Measurements from ENCODE around the gene MELK.

MELK gene

GRCh38 chr9:36597412-36598178 is 24.9 kb downstream of the MELK start:
- H3K27ac Mint-ChIP-seq = no peak overlapping the region
- H3K9me3 Mint-ChIP-seq = no peaks in the 10 kb centered on the region
- peaks cover under 1 to 5% of the 10 kb centered on the region in 2 donors for H3K4me1 Mint-ChIP-seq (ENCODE audit: low read depth in 2 of 2)
- peak; percentile 66 for ATAC-seq (replicated peaks)
- H3K27me3 Mint-ChIP-seq = no peaks in the 10 kb centered on the region
- peaks cover 5% of the 10 kb centered on the region for H3K36me3 Mint-ChIP-seq (ENCODE audit: insufficient read depth)
- H3K4me3 Mint-ChIP-seq = no peak overlapping the region
- no peak for DNase-seq

GRCh38 chr9:36598273-36598672 is 25.6 kb downstream of the MELK start:
- peaks cover 3 to 12% of the 10 kb centered on the region in 2 donors for H3K4me1 Mint-ChIP-seq (ENCODE audit: low read depth in 2 of 2)
- no peak for ATAC-seq (replicated peaks)
- H3K9me3 Mint-ChIP-seq = no peaks in the 10 kb centered on the region

GRCh38 chr9:36603006-36603405 is 30.3 kb downstream of the MELK start:
- DNase-seq = no peak
- peak; percentile 54 for ATAC-seq (replicated peaks)
- Mint-ChIP-seq H3K27me3 (no peaks in the 10 kb centered on the region), H3K27ac (peak overlapping the region; percentile 88 to 96), H3K4me3 (peak overlapping the region; percentile 71 to 73), H3K36me3 (ENCODE audit: insufficient read depth) (no peaks in the 10 kb centered on the region), H3K9me3 (no peaks in the 10 kb centered on the region), H3K4me1 (ENCODE audit: low read depth in 2 of 2) (peaks cover 5 to 17% of the 10 kb centered on the region in 2 donors)

More at GRCh38 chr9:36598273-36598672, 25.6 kb downstream of the MELK start:
- Mint-ChIP-seq H3K36me3 (ENCODE audit: insufficient read depth) (peaks cover 5% of the 10 kb centered on the region), H3K27ac (no peak overlapping the region), H3K4me3 (no peak overlapping the region), H3K27me3 (no peaks in the 10 kb centered on the region)
- DNase-seq = no peak

GRCh38 chr9:36609306-36609705 is 36.6 kb downstream of the MELK start:
- ATAC-seq (replicated peaks) = no peak
- no peak for DNase-seq
- H3K36me3 Mint-ChIP-seq (ENCODE audit: insufficient read depth) = peaks cover 4% of the 10 kb centered on the region
- no peak overlapping the region for H3K4me3 Mint-ChIP-seq
- peak overlapping the region in 1 of 2 donors; percentile 9 for H3K27ac Mint-ChIP-seq
- peaks cover 0 to 2% of the 10 kb centered on the region in 2 donors for H3K4me1 Mint-ChIP-seq (ENCODE audit: low read depth in 2 of 2)
- no peaks in the 10 kb centered on the region for H3K27me3 Mint-ChIP-seq
- H3K9me3 Mint-ChIP-seq = no peaks in the 10 kb centered on the region

GRCh38 chr9:36622121-36622520 is 49.4 kb downstream of the MELK start:
- ATAC-seq (replicated peaks) (no peak), DNase-seq (no peak)
- no peaks in the 10 kb centered on the region for H3K4me1 Mint-ChIP-seq (ENCODE audit: low read depth in 2 of 2)
- H3K36me3 Mint-ChIP-seq (ENCODE audit: insufficient read depth) = peaks cover 4% of the 10 kb centered on the region
- H3K9me3 Mint-ChIP-seq = no peaks in the 10 kb centered on the region
- no peak overlapping the region for H3K4me3 Mint-ChIP-seq
- H3K27me3 Mint-ChIP-seq = no peaks in the 10 kb centered on the region
- no peak overlapping the region for H3K27ac Mint-ChIP-seq

- Mint-ChIP-seq H3K36me3 (ENCODE audit: insufficient read depth) (peaks cover 4% of the 10 kb centered on the region), H3K27ac (no peak overlapping the region), H3K27me3 (no peaks in the 10 kb centered on the region), H3K9me3 (no peaks in the 10 kb centered on the region), H3K4me3 (no peak overlapping the region), H3K4me1 (ENCODE audit: low read depth in 2 of 2) (no peaks in the 10 kb centered on the region)
- DNase-seq (no peak), ATAC-seq (replicated peaks) (no peak)
Measured at GRCh38 chr9:36623280-36623679, 50.6 kb downstream of the MELK start.

GRCh38 chr9:36625006-36625615 is 52.4 kb downstream of the MELK start:
- DNase-seq (no peak), ATAC-seq (replicated peaks) (no peak)
- peaks cover 7% of the 10 kb centered on the region for H3K36me3 Mint-ChIP-seq (ENCODE audit: insufficient read depth)
- no peaks in the 10 kb centered on the region for H3K9me3 Mint-ChIP-seq
- H3K27me3 Mint-ChIP-seq = no peaks in the 10 kb centered on the region
- no peak overlapping the region for H3K27ac Mint-ChIP-seq
- H3K4me1 Mint-ChIP-seq (ENCODE audit: low read depth in 2 of 2) = no peaks in the 10 kb centered on the region
- H3K4me3 Mint-ChIP-seq = no peak overlapping the region

- H3K36me3 Mint-ChIP-seq (ENCODE audit: insufficient read depth) = peaks cover 3% of the 10 kb centered on the region
- DNase-seq = no peak
- no peaks in the 10 kb centered on the region for H3K27me3 Mint-ChIP-seq
- no peak overlapping the region for H3K27ac Mint-ChIP-seq
- no peak for ATAC-seq (replicated peaks)
- no peaks in the 10 kb centered on the region for H3K4me1 Mint-ChIP-seq (ENCODE audit: low read depth in 2 of 2)
- no peaks in the 10 kb centered on the region for H3K9me3 Mint-ChIP-seq
- no peak overlapping the region for H3K4me3 Mint-ChIP-seq
Measured at GRCh38 chr9:36632892-36633291, 60.2 kb downstream of the MELK start.

GRCh38 chr9:36637491-36638270 is 65.0 kb downstream of the MELK start:
- Mint-ChIP-seq H3K36me3 (ENCODE audit: insufficient read depth) (no peaks in the 10 kb centered on the region), H3K27ac (no peak overlapping the region), H3K4me1 (ENCODE audit: low read depth in 2 of 2) (no peaks in the 10 kb centered on the region), H3K27me3 (no peaks in the 10 kb centered on the region), H3K4me3 (no peak overlapping the region), H3K9me3 (no peaks in the 10 kb centered on the region)
- ATAC-seq (replicated peaks) (no peak), DNase-seq (no peak)

- H3K36me3 Mint-ChIP-seq (ENCODE audit: insufficient read depth) = no peaks in the 10 kb centered on the region
- H3K27ac Mint-ChIP-seq = no peak overlapping the region
- H3K9me3 Mint-ChIP-seq = no peaks in the 10 kb centered on the region
- DNase-seq = no peak
- H3K4me3 Mint-ChIP-seq = no peak overlapping the region
- no peaks in the 10 kb centered on the region for H3K4me1 Mint-ChIP-seq (ENCODE audit: low read depth in 2 of 2)
- H3K27me3 Mint-ChIP-seq = no peaks in the 10 kb centered on the region
- ATAC-seq (replicated peaks) = no peak
Measured at GRCh38 chr9:36640771-36641381, 68.2 kb downstream of the MELK start.

- no peak for DNase-seq
- Mint-ChIP-seq H3K4me3 (no peak overlapping the region), H3K27ac (no peak overlapping the region), H3K4me1 (ENCODE audit: low read depth in 2 of 2) (no peaks in the 10 kb centered on the region), H3K27me3 (no peaks in the 10 kb centered on the region), H3K36me3 (ENCODE audit: insufficient read depth) (no peaks in the 10 kb centered on the region), H3K9me3 (no peaks in the 10 kb centered on the region)
- no peak for ATAC-seq (replicated peaks)
Measured at GRCh38 chr9:36642817-36643216, 70.1 kb downstream of the MELK start.

GRCh38 chr9:36656842-36657241 is 84.1 kb downstream of the MELK start:
- Mint-ChIP-seq H3K27me3 (no peaks in the 10 kb centered on the region), H3K9me3 (no peaks in the 10 kb centered on the region), H3K4me3 (no peak overlapping the region), H3K27ac (no peak overlapping the region), H3K4me1 (ENCODE audit: low read depth in 2 of 2) (no peaks in the 10 kb centered on the region), H3K36me3 (ENCODE audit: insufficient read depth) (peaks cover 11% of the 10 kb centered on the region)
- ATAC-seq (replicated peaks) = no peak
- DNase-seq = no peak

GRCh38 chr9:36659500-36659899 is 86.8 kb downstream of the MELK start:
- Mint-ChIP-seq H3K27ac (no peak overlapping the region), H3K36me3 (ENCODE audit: insufficient read depth) (peaks cover 2% of the 10 kb centered on the region), H3K27me3 (no peaks in the 10 kb centered on the region), H3K9me3 (no peaks in the 10 kb centered on the region), H3K4me1 (ENCODE audit: low read depth in 2 of 2) (no peaks in the 10 kb centered on the region), H3K4me3 (no peak overlapping the region)
- no peak for DNase-seq
- no peak for ATAC-seq (replicated peaks)

Data from effector memory CD8-positive, alpha-beta T cell (primary cell).